ENCODE results near the gene DCUN1D1. TPM values are rescaled to one million over a fixed set of nuclear protein-coding genes. Genes with fewer than 3 reads are reported as not detected.

The DCUN1D1 gene
- total RNA-seq, 1 experiment from 2014 or later, result 71.7 TPM

GRCh38 chr3:182925944-182926337 is 54.4 kb downstream of the DCUN1D1 start:
- Mint-ChIP-seq H3K27ac (peak overlapping the region in 2 of 3 experiments; percentile 35 to 41; a peak in 4 of 7 replicates), H3K36me3 (ENCODE audit: insufficient read depth in 1 of 3, low read depth in 3 of 3) (peaks cover 0 to 4% (median 0%) of the 10 kb centered on the region in 3 experiments; a peak in 3 of 7 replicates), H3K4me1 (peaks cover 10 to 14% of the 10 kb centered on the region in 2 experiments), H3K27me3 (ENCODE audit: low read depth) (no peaks in the 10 kb centered on the region), H3K9me3 (no peaks in the 10 kb centered on the region), H3K4me3 (no peak overlapping the region)
- H2AK5ac ChIP-seq (ENCODE audit: insufficient read length, low read length), result no peak overlapping the region
- no peaks in the 10 kb centered on the region for H3K9me3 ChIP-seq (ENCODE audit: control insufficient read depth, low read depth, low read length)
- no peak overlapping the region for H4K8ac ChIP-seq (replicated peaks; ENCODE audit: insufficient read length, low read depth, low read length)
- no peak for DNase-seq
- no peak overlapping the region for H3K14ac ChIP-seq (ENCODE audit: insufficient read depth, low read length)
- no peak overlapping the region for H3K4me2 ChIP-seq (ENCODE audit: insufficient read depth, insufficient read length, low read length)
- no peak overlapping the region for H2BK120ac ChIP-seq (ENCODE audit: low read depth, low read length, poor library complexity, severe bottlenecking)
- no peaks in the 10 kb centered on the region for H3K4me1 ChIP-seq (ENCODE audit: insufficient read depth, low read length)
- no peak overlapping the region for H3T11ph ChIP-seq (ENCODE audit: low read length)
- H3K23me2 ChIP-seq (ENCODE audit: insufficient read length, low read depth, low read length, poor library complexity, severe bottlenecking), result no peaks in the 10 kb centered on the region
- H3K23ac ChIP-seq (ENCODE audit: insufficient read length, low read depth, low read length), result no peak overlapping the region
- no peak overlapping the region for H2BK12ac ChIP-seq (ENCODE audit: insufficient read length, low read depth, low read length)
- no peak overlapping the region for H3K56ac ChIP-seq (ENCODE audit: insufficient read length, low read depth, low read length)
- H3K27me3 ChIP-seq (ENCODE audit: insufficient read depth, low read length), result no peaks in the 10 kb centered on the region
- WGBS (ENCODE audit: extremely low coverage, insufficient read length, low lambda C conversion rate), result no CpG with 5 or more reads among the region's 3 CpGs
- H2BK15ac ChIP-seq (ENCODE audit: low read depth, low read length), result no peak overlapping the region
- H3K9ac ChIP-seq (ENCODE audit: extremely low read depth, insufficient read length, low read length), result no peak overlapping the region
- H2AFZ ChIP-seq (ENCODE audit: low read length), result no peak overlapping the region
- H3K4ac ChIP-seq (ENCODE audit: low read depth, low read length), result no peak overlapping the region
- no peak overlapping the region for H3K27ac ChIP-seq (ENCODE audit: insufficient read length, low read depth, low read length)
- H2BK20ac ChIP-seq (ENCODE audit: low read depth, low read length, poor library complexity, severe bottlenecking), result no peak overlapping the region
- no peak overlapping the region for H3K18ac ChIP-seq (ENCODE audit: insufficient read length, low read depth, low read length)
- no peak overlapping the region for H2BK5ac ChIP-seq (ENCODE audit: insufficient read length, low read length)
- no peaks in the 10 kb centered on the region for H4K20me1 ChIP-seq (ENCODE audit: control insufficient read depth, insufficient read depth, insufficient read length)
- H3K79me1 ChIP-seq (ENCODE audit: insufficient read depth, low read depth, low read length, poor library complexity, severe bottlenecking), result no peaks in the 10 kb centered on the region
- H3K79me2 ChIP-seq (ENCODE audit: insufficient read depth, low read length), result no peaks in the 10 kb centered on the region
- no peak overlapping the region for H4K5ac ChIP-seq (ENCODE audit: insufficient read length, low read depth, low read length)
- TF ChIP-seq CTCF (conservative IDR thresholded peaks at IDR 0.05), result no peak
- H4K91ac ChIP-seq (ENCODE audit: insufficient read length, low read depth, low read length), result no peak overlapping the region
